MM.1S (cell line): Measurements from ENCODE around the gene TRMT1.

Source experiments
- DNase-seq: peaks from one replicate; pipeline ENCODE4 v3.0.0-alpha.2; 2015
- H2AFZ ChIP-seq: fragments of 300-600 bp; sonication (generic); 2 replicates; pipeline ENCODE4 v1.6.0; 2016; ENCODE audit warnings: antibody characterized with exemption, low read length
- H3F3A ChIP-seq: fragments of 300-600 bp; sonication (generic); 2 replicates; pipeline ENCODE4 v1.6.1; 2016; ENCODE audit warnings: mild to moderate bottlenecking, antibody characterized with exemption, low read length, moderate library complexity, mixed read lengths; ENCODE audit not compliant: insufficient read depth
- H3K27ac ChIP-seq: fragments of 300-600 bp; sonication (generic); 2 replicates; pipeline ENCODE4 v1.5.1; 2016; ENCODE audit warnings: mild to moderate bottlenecking, low read length
- H3K27me3 ChIP-seq: fragments of 300-600 bp; sonication (generic); replicated peaks from 2 replicates; pipeline ENCODE4 v1.6.0; 2016; ENCODE audit warnings: low read length; ENCODE audit not compliant: insufficient read depth
- H3K36me3 ChIP-seq: fragments of 300-600 bp; sonication (generic); replicated peaks from 2 replicates; pipeline ENCODE4 v1.6.1; 2016; ENCODE audit warnings: mild to moderate bottlenecking, low read length, mixed read lengths; ENCODE audit not compliant: insufficient read depth
- H3K4me1 ChIP-seq: fragments of 300-600 bp; sonication (generic); 2 replicates; pipeline ENCODE4 v1.6.1; 2016; ENCODE audit warnings: low read length, mixed read lengths
- H3K4me2 ChIP-seq: fragments of 300-600 bp; sonication (generic); 2 replicates; pipeline ENCODE4 v1.6.0; 2016; ENCODE audit warnings: low read depth, low read length
- H3K4me3 ChIP-seq: fragments of 300-600 bp; sonication (generic); 2 replicates; pipeline ENCODE4 v1.5.1; 2016; ENCODE audit warnings: low read length, mixed read lengths
- H3K79me2 ChIP-seq: fragments of 300-600 bp; sonication (generic); 2 replicates; pipeline ENCODE4 v1.6.1; 2016; ENCODE audit warnings: mixed run types, low read length, mixed read lengths
- H3K9ac ChIP-seq: fragments of 300-600 bp; sonication (generic); 2 replicates; pipeline ENCODE4 v1.6.1; 2016; ENCODE audit warnings: low read length, mixed read lengths
- H3K9me2 ChIP-seq: fragments of 300-600 bp; sonication (generic); replicated peaks from 2 replicates; pipeline ENCODE4 v1.6.1; 2016; ENCODE audit warnings: mild to moderate bottlenecking, low read length, mixed read lengths; ENCODE audit not compliant: insufficient read depth
- H3K9me3 ChIP-seq: fragments of 300-600 bp; sonication (generic); replicated peaks from 2 replicates; pipeline ENCODE4 v1.6.1; 2016; ENCODE audit warnings: mild to moderate bottlenecking, low read length, mixed read lengths; ENCODE audit not compliant: insufficient read depth
- H4K20me1 ChIP-seq: fragments of 300-600 bp; sonication (generic); 2 replicates; pipeline ENCODE4 v1.6.1; 2016; ENCODE audit warnings: mild to moderate bottlenecking, low read length, moderate library complexity, mixed read lengths; ENCODE audit not compliant: insufficient read depth
- CTCF ChIP-seq: fragments of 300-600 bp; sonication (generic); IDR thresholded peaks from 2 replicates; pipeline ENCODE4 v1.5.1; 2016; ENCODE audit warnings: antibody characterized with exemption, low read length, mixed read lengths
- EZH2 ChIP-seq: fragments of 300-600 bp; sonication (generic); optimal IDR thresholded peaks from 2 replicates; pipeline ENCODE3; 2017; ENCODE audit warnings: low read depth, mild to moderate bottlenecking, antibody characterized with exemption, low read length, mixed read lengths
- EZH2phosphoT487 ChIP-seq: fragments of 300-600 bp; sonication (generic); IDR thresholded peaks from 2 replicates; pipeline ENCODE4 v1.6.1; 2018; ENCODE audit warnings: antibody characterized with exemption, low read length

Gene TRMT1

GRCh38 chr19:13066933-13067807, 49.4 kb downstream of the TRMT1 start:
- Histone ChIP-seq H3K4me3 (no peak overlapping the region), H3K4me2 (no peak overlapping the region), H2AFZ (no peak overlapping the region), H4K20me1 (no peaks in the 10 kb centered on the region), H3K9me3 (no peaks in the 10 kb centered on the region), H3K9ac (no peak overlapping the region), H3K27me3 (peaks cover 44% of the 10 kb centered on the region), H3K79me2 (no peaks in the 10 kb centered on the region), H3K27ac (no peak overlapping the region), H3K4me1 (no peaks in the 10 kb centered on the region), H3K36me3 (no peaks in the 10 kb centered on the region), H3F3A (no peaks in the 10 kb centered on the region), H3K9me2 (no peaks in the 10 kb centered on the region)
- no peak for TF ChIP-seq EZH2
- no peak for TF ChIP-seq EZH2phosphoT487
- no peak for TF ChIP-seq CTCF
- DNase-seq, result no peak

DNA sequence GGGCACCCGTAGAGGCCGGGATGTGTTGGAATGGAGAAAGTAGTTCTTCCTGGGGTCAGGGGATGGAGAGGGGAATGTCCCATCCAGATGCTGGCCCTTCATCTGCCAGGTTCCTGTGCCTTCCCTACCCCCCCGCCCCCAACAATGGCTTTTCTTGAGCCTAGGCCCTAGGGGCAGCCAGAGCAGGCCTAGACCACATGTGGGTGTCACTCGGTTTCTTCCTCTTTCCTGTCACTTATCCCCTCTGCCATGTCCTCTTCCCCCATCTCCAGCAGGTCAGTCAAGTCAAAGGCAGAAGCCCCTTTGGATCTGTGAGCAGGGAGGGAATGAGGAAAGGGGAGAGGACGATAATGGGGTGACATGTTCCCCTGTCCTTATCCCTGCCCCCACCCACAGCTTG, 50.3 kb downstream of the TRMT1 start:
- H3K9me2 ChIP-seq, result no peaks in the 10 kb centered on the region

GRCh38 chr19:13064092-13064489, 52.4 kb downstream of the TRMT1 start:
- H3K9ac ChIP-seq, result no peak overlapping the region
- H3F3A ChIP-seq, result no peaks in the 10 kb centered on the region
- no peaks in the 10 kb centered on the region for H3K36me3 ChIP-seq
- no peaks in the 10 kb centered on the region for H3K79me2 ChIP-seq
- no peak overlapping the region for H2AFZ ChIP-seq
- no peaks in the 10 kb centered on the region for H3K9me3 ChIP-seq
- no peak for TF ChIP-seq CTCF
- TF ChIP-seq EZH2, result no peak
- TF ChIP-seq EZH2phosphoT487, result no peak
- H3K4me3 ChIP-seq, result no peak overlapping the region
- H3K9me2 ChIP-seq, result no peaks in the 10 kb centered on the region
- DNase-seq, result no peak
- H4K20me1 ChIP-seq, result no peaks in the 10 kb centered on the region
- no peak overlapping the region for H3K27ac ChIP-seq
- H3K4me2 ChIP-seq, result no peak overlapping the region
- peaks cover 36% of the 10 kb centered on the region for H3K27me3 ChIP-seq
- H3K4me1 ChIP-seq, result no peaks in the 10 kb centered on the region

More for the DNA sequence above, 50.3 kb downstream of the TRMT1 start:
- Histone ChIP-seq H3K4me2 (no peak overlapping the region), H4K20me1 (no peaks in the 10 kb centered on the region), H3K27me3 (peaks cover 42% of the 10 kb centered on the region), H3K9ac (no peak overlapping the region), H3K36me3 (no peaks in the 10 kb centered on the region), H3K4me3 (no peak overlapping the region), H3K9me3 (no peaks in the 10 kb centered on the region), H3K4me1 (no peaks in the 10 kb centered on the region), H3F3A (no peaks in the 10 kb centered on the region), H3K79me2 (no peaks in the 10 kb centered on the region), H2AFZ (no peak overlapping the region), H3K27ac (no peak overlapping the region)
- DNase-seq, result no peak
- TF ChIP-seq EZH2, result no peak
- TF ChIP-seq EZH2phosphoT487, result no peak
- TF ChIP-seq CTCF, result no peak
